Mesendoderm (in vitro differentiated cells): ENCODE data around the gene CDK16.
"Not testable (repeated sequence)": the region's sequence is repeated elsewhere in the genome, so short reads cannot be mapped to it uniquely, and the experiment has no call there.

ENCODE experiments used
- DNase-seq: peaks from one replicate; pipeline ENCODE4 v3.0.0; 2013
- H2AK5ac ChIP-seq: 2 replicates; pipeline ENCODE4 v1.6.1; 2013; ENCODE audit warnings: low read length, inconsistent platforms
- H2BK120ac ChIP-seq: 2 replicates; pipeline ENCODE4 v1.6.1; 2013; ENCODE audit warnings: low read depth, mild to moderate bottlenecking, low read length, moderate library complexity, mixed read lengths
- H2BK15ac ChIP-seq: replicated peaks from 2 replicates; pipeline ENCODE4 v1.6.1; 2013; ENCODE audit warnings: low read depth, mild to moderate bottlenecking, moderate library complexity
- H2BK5ac ChIP-seq: 2 replicates; pipeline ENCODE4 v1.6.1; 2013; ENCODE audit warnings: low read length, inconsistent platforms
- H3K18ac ChIP-seq: 2 replicates; pipeline ENCODE4 v1.6.1; 2013; ENCODE audit warnings: mild to moderate bottlenecking, low read length, mixed read lengths
- H3K23ac ChIP-seq: one replicate; pipeline ENCODE4 v1.6.1; 2013; ENCODE audit warnings: low read length
- H3K27ac ChIP-seq: 2 replicates; pipeline ENCODE4 v1.5.1; 2013; ENCODE audit warnings: low read depth, mild to moderate bottlenecking, inconsistent platforms, low read length, moderate library complexity
- H3K27me3 ChIP-seq: 2 replicates; pipeline ENCODE4 v1.6.1; 2013; ENCODE audit warnings: low read length, control low read depth, mild to moderate bottlenecking, inconsistent platforms; ENCODE audit not compliant: insufficient read depth, poor library complexity
- H3K36me3 ChIP-seq: 2 replicates; pipeline ENCODE4 v1.6.1; 2013; ENCODE audit warnings: low read length, inconsistent platforms; ENCODE audit not compliant: control insufficient read depth, insufficient read depth
- H3K4ac ChIP-seq: one replicate; pipeline ENCODE4 v1.6.1; 2013; ENCODE audit warnings: low read depth, mild to moderate bottlenecking, low read length, moderate library complexity
- H3K4me1 ChIP-seq: 2 replicates; pipeline ENCODE4 v1.6.1; 2013; ENCODE audit warnings: low read depth, low read length, inconsistent platforms; ENCODE audit not compliant: control insufficient read depth
- H3K4me2 ChIP-seq: 2 replicates; pipeline ENCODE4 v1.6.1; 2013; ENCODE audit warnings: low read length
- H3K4me3 ChIP-seq: 2 replicates; pipeline ENCODE4 v1.5.1; 2013; ENCODE audit warnings: mild to moderate bottlenecking, low read length
- H3K56ac ChIP-seq: one replicate; pipeline ENCODE4 v1.6.1; 2013; ENCODE audit warnings: low read length
- H3K79me1 ChIP-seq: 2 replicates; pipeline ENCODE4 v1.6.1; 2013; ENCODE audit warnings: low read length, inconsistent platforms
- H3K79me2 ChIP-seq: 2 replicates; pipeline ENCODE4 v1.6.1; 2013; ENCODE audit warnings: mild to moderate bottlenecking, low read length; ENCODE audit not compliant: control insufficient read depth, insufficient read depth
- H3K9ac ChIP-seq: 2 replicates; pipeline ENCODE4 v1.6.1; 2013; ENCODE audit warnings: low read length, inconsistent platforms
- H4K5ac ChIP-seq: one replicate; pipeline ENCODE4 v1.6.1; 2013; ENCODE audit warnings: low read length
- H4K8ac ChIP-seq: one replicate; pipeline ENCODE4 v1.6.1; 2013; ENCODE audit warnings: low read depth, mild to moderate bottlenecking, control low read depth, low read length, moderate library complexity
- WGBS: extraction: QIAGEN DNeasy Blood & Tissue Kit; methylation state at CpG from one replicate; pipeline ENCODE4 v1.1.7; 2013; ENCODE audit warnings: low lambda C conversion rate, missing lambda C conversion rate; ENCODE audit not compliant: insufficient coverage; ENCODE audit errors: extremely low coverage; 5-methylcytosine and 5-hydroxymethylcytosine counted together

The CDK16 gene

GRCh38 chrX:47250017-47250347 is 31.5 kb downstream of the CDK16 start:
- Histone ChIP-seq H4K8ac (no peak overlapping the region), H2BK5ac (no peak overlapping the region), H3K18ac (no peak overlapping the region), H3K4me2 (no peak overlapping the region), H2AK5ac (no peak overlapping the region), H4K5ac (no peak overlapping the region), H3K27ac (no peak overlapping the region), H3K79me1 (no peaks in the 10 kb centered on the region), H3K9ac (no peak overlapping the region), H3K56ac (no peak overlapping the region), H3K4me3 (no peak overlapping the region), H3K27me3 (no peaks in the 10 kb centered on the region), H3K36me3 (no peaks in the 10 kb centered on the region), H3K4ac (no peak overlapping the region), H3K79me2 (no peaks in the 10 kb centered on the region), H3K23ac (no peak overlapping the region), H2BK15ac (no peak overlapping the region), H2BK120ac (no peak overlapping the region), H3K4me1 (no peaks in the 10 kb centered on the region)
- WGBS: no CpG with 5 or more reads among the region's 6 CpGs
- no peak for DNase-seq

DNA sequence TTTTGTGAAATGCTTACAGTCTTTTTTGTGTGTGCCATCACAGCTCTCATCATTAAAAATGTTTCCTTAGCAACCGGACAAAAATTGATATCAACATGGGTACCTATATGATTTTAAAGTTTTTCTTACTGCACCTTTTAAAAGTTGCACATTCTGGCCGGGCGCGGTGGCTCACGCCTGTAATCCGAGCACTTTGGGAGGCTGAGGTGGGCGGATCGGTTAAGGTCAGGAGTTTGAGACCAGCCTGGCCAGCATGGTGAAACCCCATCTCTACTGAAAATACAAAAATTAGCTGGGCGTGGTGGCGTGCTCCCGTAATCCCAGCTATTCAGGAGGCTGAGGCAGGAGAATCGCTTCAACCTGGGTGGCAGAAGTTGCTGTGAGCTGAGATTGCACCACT is 39.1 kb downstream of the CDK16 start:
- H2BK15ac ChIP-seq, H3K4ac ChIP-seq, H3K36me3 ChIP-seq, H3K79me1 ChIP-seq, H3K79me2 ChIP-seq, H4K5ac ChIP-seq, H3K56ac ChIP-seq, H3K4me1 ChIP-seq, H3K9ac ChIP-seq, H3K18ac ChIP-seq, H3K4me2 ChIP-seq, H3K23ac ChIP-seq, H3K27ac ChIP-seq, DNase-seq, H4K8ac ChIP-seq, H2BK5ac ChIP-seq, H3K27me3 ChIP-seq, H3K4me3 ChIP-seq, H2BK120ac ChIP-seq, H2AK5ac ChIP-seq: not testable (repeated sequence)
- WGBS: no CpG with 5 or more reads among the region's 12 CpGs

GRCh38 chrX:47264483-47265173 is 46.1 kb downstream of the CDK16 start:
- no peak overlapping the region for H3K4me3 ChIP-seq
- H3K27me3 ChIP-seq: no peaks in the 10 kb centered on the region
- H3K18ac ChIP-seq: no peak overlapping the region
- H2BK5ac ChIP-seq: no peak overlapping the region
- no peaks in the 10 kb centered on the region for H3K79me2 ChIP-seq
- no peak overlapping the region for H2AK5ac ChIP-seq
- no peaks in the 10 kb centered on the region for H3K4me1 ChIP-seq
- no peak overlapping the region for H2BK15ac ChIP-seq
- no peak overlapping the region for H4K5ac ChIP-seq
- no peaks in the 10 kb centered on the region for H3K36me3 ChIP-seq
- no peak overlapping the region for H3K23ac ChIP-seq
- WGBS: no CpG with 5 or more reads among the region's 7 CpGs
- no peak overlapping the region for H3K27ac ChIP-seq
- DNase-seq: no peak
- H3K4me2 ChIP-seq: no peak overlapping the region
- no peak overlapping the region for H3K56ac ChIP-seq
- no peak overlapping the region for H2BK120ac ChIP-seq
- H3K9ac ChIP-seq: no peak overlapping the region
- H4K8ac ChIP-seq: no peak overlapping the region
- H3K4ac ChIP-seq: no peak overlapping the region
- no peaks in the 10 kb centered on the region for H3K79me1 ChIP-seq

GRCh38 chrX:47266643-47267042 is 48.2 kb downstream of the CDK16 start:
- no CpG with 5 or more reads among the region's 7 CpGs for WGBS
- no peak overlapping the region for H3K27ac ChIP-seq
- no peak overlapping the region for H2BK120ac ChIP-seq
- H2AK5ac ChIP-seq: no peak overlapping the region
- no peaks in the 10 kb centered on the region for H3K4me1 ChIP-seq
- no peak overlapping the region for H3K23ac ChIP-seq
- H3K4me3 ChIP-seq: no peak overlapping the region
- H3K9ac ChIP-seq: no peak overlapping the region
- no peak overlapping the region for H4K8ac ChIP-seq
- H3K18ac ChIP-seq: no peak overlapping the region
- no peak overlapping the region for H2BK15ac ChIP-seq
- no peak overlapping the region for H3K4me2 ChIP-seq
- H3K27me3 ChIP-seq: no peaks in the 10 kb centered on the region
- no peak overlapping the region for H3K4ac ChIP-seq
- H3K56ac ChIP-seq: no peak overlapping the region
- H3K79me1 ChIP-seq: no peaks in the 10 kb centered on the region
- no peak overlapping the region for H4K5ac ChIP-seq
- H3K36me3 ChIP-seq: no peaks in the 10 kb centered on the region
- no peaks in the 10 kb centered on the region for H3K79me2 ChIP-seq
- no peak for DNase-seq
- H2BK5ac ChIP-seq: no peak overlapping the region

DNA sequence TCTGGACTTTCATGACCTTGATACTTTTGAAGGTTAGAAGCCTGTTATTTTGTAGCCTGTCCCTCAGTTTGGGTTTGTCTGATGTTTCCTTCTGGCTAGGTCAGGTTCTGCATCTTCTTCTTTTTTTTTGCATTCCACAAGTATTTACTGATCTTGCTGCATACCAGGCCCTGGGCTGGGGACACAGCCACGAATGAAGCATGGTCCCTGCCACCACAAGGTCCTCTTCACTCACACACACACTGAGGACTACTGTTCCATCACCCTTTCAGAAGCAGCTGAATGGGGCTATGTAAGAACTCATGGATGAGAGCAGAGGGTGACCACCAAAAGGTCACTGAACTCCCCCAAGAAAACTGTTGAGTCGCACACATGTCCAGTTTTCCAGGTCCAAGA is 53.5 kb downstream of the CDK16 start:
- Histone ChIP-seq H3K9ac (no peak overlapping the region), H3K4ac (no peak overlapping the region), H3K79me2 (no peaks in the 10 kb centered on the region), H2BK15ac (no peak overlapping the region), H3K23ac (no peak overlapping the region), H2AK5ac (no peak overlapping the region), H2BK5ac (no peak overlapping the region), H3K4me1 (no peaks in the 10 kb centered on the region), H3K18ac (no peak overlapping the region), H2BK120ac (no peak overlapping the region), H3K36me3 (no peaks in the 10 kb centered on the region), H3K4me3 (no peak overlapping the region), H3K27me3 (no peaks in the 10 kb centered on the region), H3K79me1 (no peaks in the 10 kb centered on the region), H4K5ac (no peak overlapping the region), H3K27ac (no peak overlapping the region), H4K8ac (no peak overlapping the region), H3K4me2 (no peak overlapping the region), H3K56ac (no peak overlapping the region)
- no peak for DNase-seq
- WGBS: no CpG with 5 or more reads among the region's 2 CpGs

- H3K4me3 ChIP-seq: no peak overlapping the region
- no peak overlapping the region for H2AK5ac ChIP-seq
- H3K4ac ChIP-seq: no peak overlapping the region
- H2BK120ac ChIP-seq: no peak overlapping the region
- H3K56ac ChIP-seq: no peak overlapping the region
- H4K8ac ChIP-seq: no peak overlapping the region
- no peak overlapping the region for H4K5ac ChIP-seq
- H2BK15ac ChIP-seq: no peak overlapping the region
- DNase-seq: no peak
- H3K79me2 ChIP-seq: no peaks in the 10 kb centered on the region
- no peak overlapping the region for H3K27ac ChIP-seq
- no peak overlapping the region for H3K9ac ChIP-seq
- H3K4me2 ChIP-seq: no peak overlapping the region
- H3K36me3 ChIP-seq: no peaks in the 10 kb centered on the region
- H3K27me3 ChIP-seq: no peaks in the 10 kb centered on the region
- no peak overlapping the region for H3K18ac ChIP-seq
- H3K79me1 ChIP-seq: no peaks in the 10 kb centered on the region
- no peak overlapping the region for H2BK5ac ChIP-seq
- no peak overlapping the region for H3K23ac ChIP-seq
- no peaks in the 10 kb centered on the region for H3K4me1 ChIP-seq
- no CpG with 5 or more reads among the region's 7 CpGs for WGBS
These were observed 54.7 kb downstream of the CDK16 start for GRCh38 chrX:47273011-47273730.
